Endodermal cell (in vitro differentiated cells): ENCODE results near the gene BSG. TPM values are rescaled to one million over a fixed set of nuclear protein-coding genes. Genes with fewer than 3 reads are reported as not detected.

Experiments used
- DNase-seq: peaks from one replicate; pipeline ENCODE4 v3.0.0-alpha.2; 2017
- H3K27ac ChIP-seq: 2 replicates; pipeline ENCODE4 v1.5.1; 2013; ENCODE audit warnings: mild to moderate bottlenecking, low read depth, low read length, moderate library complexity
- H3K27me3 ChIP-seq: 2 replicates; pipeline ENCODE4 v1.6.1; 2013; ENCODE audit warnings: mild to moderate bottlenecking, low read length, moderate library complexity; ENCODE audit not compliant: insufficient read depth, control insufficient read depth, poor library complexity, severe bottlenecking
- H3K36me3 ChIP-seq: 2 replicates; pipeline ENCODE4 v1.7.0; 2013; ENCODE audit warnings: mild to moderate bottlenecking, low read length, moderate library complexity; ENCODE audit not compliant: control insufficient read depth, insufficient read depth
- H3K4me1 ChIP-seq: one replicate; pipeline ENCODE4 v1.7.0; 2013; ENCODE audit warnings: low read length; ENCODE audit not compliant: control insufficient read depth, insufficient read depth
- H3K4me3 ChIP-seq: 2 replicates; pipeline ENCODE4 v1.5.1; 2013; ENCODE audit warnings: mild to moderate bottlenecking, low read length, moderate library complexity
- H3K9ac ChIP-seq: 2 replicates; pipeline ENCODE4 v1.6.1; 2013; ENCODE audit warnings: mild to moderate bottlenecking, low read length, moderate library complexity; ENCODE audit not compliant: poor library complexity, severe bottlenecking; ENCODE audit errors: extremely low read depth
- H3K9me3 ChIP-seq: 2 replicates; pipeline ENCODE4 v1.6.1; 2013; ENCODE audit warnings: mild to moderate bottlenecking, low read length, moderate library complexity; ENCODE audit not compliant: control insufficient read depth
- H3K27ac Mint-ChIP-seq: 2 replicates; pipeline ENCODE4 v1.8.0; 2020; ENCODE audit warnings: mixed read lengths
- H3K27me3 Mint-ChIP-seq: 2 replicates; pipeline ENCODE4 v1.8.0; 2021; ENCODE audit warnings: mild to moderate bottlenecking, mixed read lengths; ENCODE audit not compliant: insufficient read depth
- H3K36me3 Mint-ChIP-seq: 2 replicates; pipeline ENCODE4 v1.8.0; 2020; ENCODE audit warnings: low read depth, mixed read lengths
- H3K4me1 Mint-ChIP-seq: 2 replicates; pipeline ENCODE4 v1.8.0; 2020; ENCODE audit warnings: mixed read lengths
- H3K4me3 Mint-ChIP-seq: 2 replicates; pipeline ENCODE4 v1.8.0; 2020; ENCODE audit warnings: mild to moderate bottlenecking, moderate library complexity, mixed read lengths
- H3K9me3 Mint-ChIP-seq: 2 replicates; pipeline ENCODE4 v1.8.0; 2020; ENCODE audit warnings: mild to moderate bottlenecking, mixed read lengths
- CTCF ChIP-seq: fragments of 200-600 bp; sonication (generic); conservative IDR thresholded peaks from 2 replicates; pipeline ENCODE4 v1.5.0; 2021; ENCODE audit warnings: antibody characterized with exemption, mild to moderate bottlenecking
- WGBS, 2 experiments: methylation state at CpG; one replicate each; pipeline versions ENCODE4 v1.1.5 to v1.1.7; 2013; ENCODE audit warnings: missing lambda C conversion rate in 2 of 2, mixed read lengths in 1 of 2; ENCODE audit not compliant: insufficient coverage in 1 of 2, insufficient read length in 1 of 2; 5-methylcytosine and 5-hydroxymethylcytosine counted together
- total RNA-seq, 2 donors: library from RNA; stranded (reverse); fragmentation: NEBNext Ultra II Directional in 1 of 2; extraction: Animal tissue kit (Norgen Biotek cat#: 25700) in 1 of 2; gene quantifications; 2 replicates in 1 of 2; 3 replicates in 1 of 2; pipeline ENCODE4 v1.2.1, GENCODE V29; 2021

The BSG gene
- total RNA-seq, 2 donors from 2014 or later, result 808 to 833 TPM

- H3K27ac ChIP-seq, result no peak overlapping the region
- no peaks in the 10 kb centered on the region for H3K4me1 ChIP-seq
- Mint-ChIP-seq H3K4me1 (no peaks in the 10 kb centered on the region), H3K4me3 (no peak overlapping the region), H3K9me3 (peaks cover 6% of the 10 kb centered on the region), H3K36me3 (no peaks in the 10 kb centered on the region), H3K27me3 (peaks cover 27% of the 10 kb centered on the region), H3K27ac (no peak overlapping the region)
- no peaks in the 10 kb centered on the region for H3K9me3 ChIP-seq
- no peaks in the 10 kb centered on the region for H3K36me3 ChIP-seq
- H3K4me3 ChIP-seq, result no peak overlapping the region
- no peak overlapping the region for H3K9ac ChIP-seq
- WGBS, 2 experiments, result 94 to 95% methylated on average over 9 to 16 of the region's 16 CpGs
- no peak for TF ChIP-seq CTCF
- peaks cover 33% of the 10 kb centered on the region for H3K27me3 ChIP-seq
- no peak for DNase-seq
Observed at GRCh38 chr19:596263-596655, 23.9 kb downstream of the BSG start.

- Mint-ChIP-seq H3K36me3 (no peaks in the 10 kb centered on the region), H3K27ac (no peak overlapping the region), H3K27me3 (peaks cover 18% of the 10 kb centered on the region), H3K9me3 (peaks cover 15% of the 10 kb centered on the region), H3K4me3 (no peak overlapping the region), H3K4me1 (no peaks in the 10 kb centered on the region)
- Histone ChIP-seq H3K36me3 (no peaks in the 10 kb centered on the region), H3K27me3 (peaks cover 19% of the 10 kb centered on the region), H3K4me1 (no peaks in the 10 kb centered on the region), H3K9ac (no peak overlapping the region), H3K9me3 (no peaks in the 10 kb centered on the region), H3K27ac (no peak overlapping the region), H3K4me3 (no peak overlapping the region)
- DNase-seq, result no peak
- no peak for TF ChIP-seq CTCF
- 77 to 85% methylated on average over 13 to 18 of the region's 18 CpGs for whole genome bisulfite sequencing, 2 experiments
Observed at GRCh38 chr19:597406-598315, 25.3 kb downstream of the BSG start.

- WGBS, 2 experiments, result 90 to 92% methylated on average over 23 to 28 of the region's 28 CpGs
- Mint-ChIP-seq H3K4me1 (no peaks in the 10 kb centered on the region), H3K27me3 (peaks cover 2% of the 10 kb centered on the region), H3K9me3 (peaks cover 20% of the 10 kb centered on the region), H3K27ac (no peak overlapping the region), H3K4me3 (no peak overlapping the region), H3K36me3 (no peaks in the 10 kb centered on the region)
- H3K9me3 ChIP-seq, result no peaks in the 10 kb centered on the region
- no peaks in the 10 kb centered on the region for H3K4me1 ChIP-seq
- H3K4me3 ChIP-seq, result no peak overlapping the region
- TF ChIP-seq CTCF, result no peak
- H3K27ac ChIP-seq, result no peak overlapping the region
- H3K36me3 ChIP-seq, result no peaks in the 10 kb centered on the region
- no peak overlapping the region for H3K9ac ChIP-seq
- no peaks in the 10 kb centered on the region for H3K27me3 ChIP-seq
- DNase-seq, result no peak
Observed at GRCh38 chr19:601310-601709, 28.9 kb downstream of the BSG start.
